ENCODE results near the gene MAGI2.

Gene MAGI2

GRCh38 chr7:79453558-79454360 is at the start of gene MAGI2:
Gene MAGI2, minus strand, starts transcription at chr7:79453667. Its CDS starts 347 bp downstream, at chr7:79453320.
- peak; percentile 91 for DNase-seq (ENCODE audit: low spot score)

GRCh38 chr7:79502151-79502550 is 48.7 kb upstream of the MAGI2 start:
- DNase-seq (ENCODE audit: low spot score) = no peak

- no peak for DNase-seq (ENCODE audit: low spot score)
These were observed 47.3 kb upstream of the MAGI2 start for GRCh38 chr7:79500759-79501158.

GRCh38 chr7:79497728-79498127 is 44.3 kb upstream of the MAGI2 start:
- no peak for DNase-seq (ENCODE audit: low spot score)

GRCh38 chr7:79495544-79496272 is 42.2 kb upstream of the MAGI2 start:
- DNase-seq (ENCODE audit: low spot score) = peak; percentile 25

GRCh38 chr7:79494046-79494445 is 40.6 kb upstream of the MAGI2 start:
- DNase-seq (ENCODE audit: low spot score) = no peak

- DNase-seq (ENCODE audit: low spot score) = no peak
These were observed 35.9 kb upstream of the MAGI2 start for GRCh38 chr7:79489371-79489770.

GRCh38 chr7:79478386-79478785 is 24.9 kb upstream of the MAGI2 start:
- no peak for DNase-seq (ENCODE audit: low spot score)

GRCh38 chr7:79475455-79475854 is 22.0 kb upstream of the MAGI2 start:
- DNase-seq (ENCODE audit: low spot score) = no peak

GRCh38 chr7:79471699-79472098 is 18.2 kb upstream of the MAGI2 start:
- no peak for DNase-seq (ENCODE audit: low spot score)

GRCh38 chr7:79471283-79471682 is 17.8 kb upstream of the MAGI2 start:
- DNase-seq (ENCODE audit: low spot score) = no peak

- DNase-seq (ENCODE audit: low spot score) = no peak
These were observed 12.1 kb upstream of the MAGI2 start for GRCh38 chr7:79465551-79465950.

- DNase-seq (ENCODE audit: low spot score) = no peak
These were observed 10.6 kb upstream of the MAGI2 start for GRCh38 chr7:79464051-79464450.

- no peak for DNase-seq (ENCODE audit: low spot score)
These were observed 8.9 kb upstream of the MAGI2 start for GRCh38 chr7:79462390-79462789.

GRCh38 chr7:79461660-79462059 is 8.2 kb upstream of the MAGI2 start:
- DNase-seq (ENCODE audit: low spot score) = peak; percentile 35

GRCh38 chr7:79459381-79459780 is 5.9 kb upstream of the MAGI2 start:
- DNase-seq (ENCODE audit: low spot score) = peak; percentile 31

- peak; percentile 29 for DNase-seq (ENCODE audit: low spot score)
These were observed 5.3 kb upstream of the MAGI2 start for GRCh38 chr7:79458796-79459195.

- no peak for DNase-seq (ENCODE audit: low spot score)
These were observed 1.8 kb upstream of the MAGI2 start for GRCh38 chr7:79455173-79455790.

GRCh38 chr7:79454361-79454960 is 994 bp upstream of the MAGI2 start:
- peak; percentile 72 for DNase-seq (ENCODE audit: low spot score)

GRCh38 chr7:79453266-79453557 is 255 bp downstream of the MAGI2 start:
- no peak for DNase-seq (ENCODE audit: low spot score)

- peak; percentile 37 for DNase-seq (ENCODE audit: low spot score)
These were observed 787 bp downstream of the MAGI2 start for GRCh38 chr7:79452495-79453265.

GRCh38 chr7:79452032-79452494 is 1.4 kb downstream of the MAGI2 start:
- DNase-seq (ENCODE audit: low spot score) = peak; percentile 92

Measured in GM03348 (cell line).